ENCODE data around the gene NUDCD3. TPM values are rescaled to one million over a fixed set of nuclear protein-coding genes. Genes with fewer than 3 reads are reported as not detected.

Gene NUDCD3
- total and polyA plus RNA-seq, 7 experiments from 2014 or later, result 51.5 to 117 (median 84.4) TPM

- intact Hi-C loops (cut with micrococcal nuclease), result no loop called here
- ChIA-PET POLR2A (no interaction called here), CTCF (no interaction called here)
- no peak for ATAC-seq
- Mint-ChIP-seq H3K27ac (peak overlapping the region in 2 of 9 donors; percentile 26 to 43), H3K27me3 (no peaks in the 10 kb centered on the region), H3K9me3 (no peaks in the 10 kb centered on the region), H3K4me1 (peaks cover 33 to 92% (median 81%) of the 10 kb centered on the region in 7 donors), H3K36me3 (peaks cover 7 to 59% (median 20%) of the 10 kb centered on the region in 5 donors), H3K4me3 (peak overlapping the region in 2 of 10 donors; percentile 19 to 22)
- Histone ChIP-seq H3K4me3 (ENCODE audit: low read length) (no peak overlapping the region), H3K27me3 (ENCODE audit: control insufficient read depth in 2 of 2, insufficient read depth in 2 of 2, low read length in 2 of 2) (no peaks in the 10 kb centered on the region), H3K36me3 (ENCODE audit: control insufficient read depth in 2 of 3, insufficient read depth in 3 of 3, low read length in 3 of 3) (peaks cover 5 to 52% (median 11%) of the 10 kb centered on the region in 3 experiments), H3K27ac (ENCODE audit: low read depth, low read length) (no peak overlapping the region), H3K4me1 (ENCODE audit: control insufficient read depth in 2 of 2, insufficient read depth in 2 of 2, low read length in 2 of 2) (peaks cover 0 to 21% of the 10 kb centered on the region in 2 donors), H3K9me3 (ENCODE audit: control insufficient read depth in 2 of 3, low read length in 3 of 3) (no peaks in the 10 kb centered on the region)
- no peak for DNase-seq
These were observed 17.2 kb downstream of the NUDCD3 start for GRCh38 chr7:44473295-44473694.

GRCh38 chr7:44472843-44473242, 17.6 kb downstream of the NUDCD3 start:
- H3K9me3 ChIP-seq (ENCODE audit: control insufficient read depth in 2 of 3, low read length in 3 of 3), result no peaks in the 10 kb centered on the region
- no peak for DNase-seq
- H3K36me3 ChIP-seq (ENCODE audit: control insufficient read depth in 2 of 3, insufficient read depth in 3 of 3, low read length in 3 of 3), result peaks cover 5 to 52% (median 11%) of the 10 kb centered on the region in 3 experiments
- peak overlapping the region in 2 of 10 donors; percentile 19 to 22 for H3K4me3 Mint-ChIP-seq
- no peak for ATAC-seq
- H3K9me3 Mint-ChIP-seq, result no peaks in the 10 kb centered on the region
- H3K27ac ChIP-seq (ENCODE audit: low read depth, low read length), result no peak overlapping the region
- ChIA-PET POLR2A (no interaction called here), CTCF (no interaction called here)
- H3K4me1 ChIP-seq (ENCODE audit: control insufficient read depth in 2 of 2, insufficient read depth in 2 of 2, low read length in 2 of 2), result peaks cover 0 to 21% of the 10 kb centered on the region in 2 donors
- intact Hi-C loops (cut with micrococcal nuclease), result no loop called here
- peaks cover 7 to 64% (median 24%) of the 10 kb centered on the region in 5 donors for H3K36me3 Mint-ChIP-seq
- H3K4me1 Mint-ChIP-seq, result peaks cover 33 to 97% (median 86%) of the 10 kb centered on the region in 7 donors
- H3K27me3 ChIP-seq (ENCODE audit: control insufficient read depth in 2 of 2, insufficient read depth in 2 of 2, low read length in 2 of 2), result no peaks in the 10 kb centered on the region
- no peaks in the 10 kb centered on the region for H3K27me3 Mint-ChIP-seq
- H3K27ac Mint-ChIP-seq, result peak overlapping the region in 2 of 9 donors; percentile 26 to 43
- no peak overlapping the region for H3K4me3 ChIP-seq (ENCODE audit: low read length)

DNA sequence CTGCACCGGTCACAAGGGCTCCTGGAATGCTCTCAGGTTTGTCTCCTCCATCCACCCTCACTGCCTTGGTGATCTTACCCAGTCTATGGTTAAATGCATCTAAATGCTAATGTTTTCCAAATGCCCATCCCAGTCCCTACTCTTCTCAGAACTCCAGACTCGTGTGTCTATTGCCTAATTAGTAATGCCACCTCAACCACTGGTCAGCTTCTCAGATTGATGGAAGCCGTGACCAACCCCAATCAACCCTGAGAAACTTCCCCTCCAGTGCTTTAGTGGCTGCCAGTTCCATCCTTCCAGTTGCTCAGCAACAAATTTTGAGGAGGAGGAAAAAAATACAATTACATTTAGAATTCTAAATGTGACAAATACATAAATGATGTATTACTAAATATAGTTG, 18.6 kb downstream of the NUDCD3 start:
- Histone ChIP-seq H3K4me1 (ENCODE audit: control insufficient read depth in 2 of 2, insufficient read depth in 2 of 2, low read length in 2 of 2) (peaks cover 8 to 14% of the 10 kb centered on the region in 2 donors), H3K27ac (ENCODE audit: low read depth, low read length) (no peak overlapping the region), H3K4me3 (ENCODE audit: low read length) (no peak overlapping the region), H3K36me3 (ENCODE audit: control insufficient read depth in 2 of 3, insufficient read depth in 3 of 3, low read length in 3 of 3) (peaks cover 5 to 58% (median 11%) of the 10 kb centered on the region in 3 experiments), H3K27me3 (ENCODE audit: control insufficient read depth in 2 of 2, insufficient read depth in 2 of 2, low read length in 2 of 2) (no peaks in the 10 kb centered on the region), H3K9me3 (ENCODE audit: control insufficient read depth in 2 of 3, low read length in 3 of 3) (no peaks in the 10 kb centered on the region)
- H3K27me3 Mint-ChIP-seq, result no peaks in the 10 kb centered on the region
- POLR2A ChIA-PET, result no interaction called here
- no peaks in the 10 kb centered on the region for H3K9me3 Mint-ChIP-seq
- peaks cover 7 to 67% (median 27%) of the 10 kb centered on the region in 5 donors for H3K36me3 Mint-ChIP-seq
- CTCF ChIA-PET, result no interaction called here
- no peak for DNase-seq
- peak overlapping the region in 1 of 10 donors; percentile 53 for H3K4me3 Mint-ChIP-seq
- peaks cover 35 to 99% (median 87%) of the 10 kb centered on the region in 7 donors for H3K4me1 Mint-ChIP-seq
- no peak for ATAC-seq
- intact Hi-C loops (cut with micrococcal nuclease), result no loop called here
- peak overlapping the region in 5 of 9 donors; percentile 14 to 48 (median 27) for H3K27ac Mint-ChIP-seq

- no peaks in the 10 kb centered on the region for H3K9me3 ChIP-seq (ENCODE audit: control insufficient read depth in 2 of 3, low read length in 3 of 3)
- Mint-ChIP-seq H3K4me3 (peak overlapping the region in 1 of 10 donors; percentile 53), H3K4me1 (peaks cover 33 to 99% (median 87%) of the 10 kb centered on the region in 7 donors), H3K27me3 (no peaks in the 10 kb centered on the region), H3K27ac (peak overlapping the region in 5 of 9 donors; percentile 5 to 48 (median 27)), H3K9me3 (no peaks in the 10 kb centered on the region), H3K36me3 (peaks cover 6 to 65% (median 25%) of the 10 kb centered on the region in 5 donors)
- intact Hi-C loops (cut with micrococcal nuclease), result no loop called here
- H3K4me1 ChIP-seq (ENCODE audit: control insufficient read depth in 2 of 2, insufficient read depth in 2 of 2, low read length in 2 of 2), result peaks cover 12% of the 10 kb centered on the region in 2 donors
- peaks cover 3 to 58% (median 11%) of the 10 kb centered on the region in 3 experiments for H3K36me3 ChIP-seq (ENCODE audit: control insufficient read depth in 2 of 3, insufficient read depth in 3 of 3, low read length in 3 of 3)
- no peaks in the 10 kb centered on the region for H3K27me3 ChIP-seq (ENCODE audit: control insufficient read depth in 2 of 2, insufficient read depth in 2 of 2, low read length in 2 of 2)
- no peak overlapping the region for H3K4me3 ChIP-seq (ENCODE audit: low read length)
- ChIA-PET POLR2A (no interaction called here), CTCF (interaction anchor here (1.5 kb wide), 1 partner anchor 230 kb away, joined by 7 read pairs; no protein-coding TSS in a partner anchor)
- no peak for DNase-seq
- ATAC-seq, result no peak
- no peak overlapping the region for H3K27ac ChIP-seq (ENCODE audit: low read depth, low read length)
These were observed 19.0 kb downstream of the NUDCD3 start for GRCh38 chr7:44471436-44471835.

GRCh38 chr7:44470628-44471245, 19.7 kb downstream of the NUDCD3 start:
- ATAC-seq, result no peak
- Mint-ChIP-seq H3K36me3 (peaks cover 3 to 66% (median 25%) of the 10 kb centered on the region in 5 donors), H3K27me3 (no peaks in the 10 kb centered on the region), H3K9me3 (no peaks in the 10 kb centered on the region), H3K27ac (peak overlapping the region in 2 of 9 donors; percentile 16 to 33), H3K4me1 (peaks cover 38 to 99% (median 89%) of the 10 kb centered on the region in 7 donors), H3K4me3 (peak overlapping the region in 4 of 10 donors; percentile 1 to 20 (median 12))
- Histone ChIP-seq H3K27ac (ENCODE audit: low read depth, low read length) (no peak overlapping the region), H3K4me1 (ENCODE audit: control insufficient read depth in 2 of 2, insufficient read depth in 2 of 2, low read length in 2 of 2) (peaks cover 12 to 18% of the 10 kb centered on the region in 2 donors), H3K36me3 (ENCODE audit: control insufficient read depth in 2 of 3, insufficient read depth in 3 of 3, low read length in 3 of 3) (peaks cover 0 to 52% (median 11%) of the 10 kb centered on the region in 3 experiments), H3K27me3 (ENCODE audit: control insufficient read depth in 2 of 2, insufficient read depth in 2 of 2, low read length in 2 of 2) (no peaks in the 10 kb centered on the region), H3K4me3 (ENCODE audit: low read length) (no peak overlapping the region), H3K9me3 (ENCODE audit: control insufficient read depth in 2 of 3, low read length in 3 of 3) (no peaks in the 10 kb centered on the region)
- DNase-seq, result no peak
- intact Hi-C loops (cut with micrococcal nuclease), result no loop called here
- ChIA-PET POLR2A (interaction anchor here (1.2 kb wide), 1 partner anchor 21 kb away, joined by 3 read pairs; no protein-coding TSS in a partner anchor), CTCF (interaction anchor here (1.5 kb wide), 1 partner anchor 229 kb away, joined by 7 read pairs; no protein-coding TSS in a partner anchor)

GRCh38 chr7:44470135-44470479, 20.4 kb downstream of the NUDCD3 start:
- Histone ChIP-seq H3K9me3 (ENCODE audit: control insufficient read depth in 2 of 3, low read length in 3 of 3) (no peaks in the 10 kb centered on the region), H3K4me1 (ENCODE audit: control insufficient read depth in 2 of 2, insufficient read depth in 2 of 2, low read length in 2 of 2) (peaks cover 12 to 18% of the 10 kb centered on the region in 2 donors), H3K4me3 (ENCODE audit: low read length) (no peak overlapping the region), H3K27ac (ENCODE audit: low read depth, low read length) (no peak overlapping the region), H3K27me3 (ENCODE audit: control insufficient read depth in 2 of 2, insufficient read depth in 2 of 2, low read length in 2 of 2) (no peaks in the 10 kb centered on the region), H3K36me3 (ENCODE audit: control insufficient read depth in 2 of 3, insufficient read depth in 3 of 3, low read length in 3 of 3) (peaks cover 0 to 48% (median 11%) of the 10 kb centered on the region in 3 experiments)
- Mint-ChIP-seq H3K36me3 (peaks cover 3 to 67% (median 25%) of the 10 kb centered on the region in 5 donors), H3K27me3 (no peaks in the 10 kb centered on the region), H3K9me3 (no peaks in the 10 kb centered on the region), H3K4me3 (peak overlapping the region in 3 of 10 donors; percentile 1 to 14 (median 9)), H3K4me1 (peaks cover 43 to 99% (median 90%) of the 10 kb centered on the region in 7 donors), H3K27ac (peak overlapping the region in 4 of 9 donors; percentile 3 to 35 (median 24))
- ChIA-PET CTCF (interaction anchor here (1.5 kb wide), 1 partner anchor 229 kb away, joined by 7 read pairs; no protein-coding TSS in a partner anchor), POLR2A (interaction anchor here (1.2 kb wide), 1 partner anchor 21 kb away, joined by 3 read pairs; no protein-coding TSS in a partner anchor)
- no peak for DNase-seq
- ATAC-seq, result no peak
- intact Hi-C loops (cut with micrococcal nuclease), result no loop called here

Measured in naive thymus-derived CD4-positive, alpha-beta T cell (primary cell).